Sciatic nerve (tissue), 2 donors: ENCODE data around the gene HPS3. TPM values are rescaled to one million over a fixed set of nuclear protein-coding genes. Genes with fewer than 3 reads are reported as not detected.
"Not testable (repeated sequence)": the region's sequence is repeated elsewhere in the genome, so short reads cannot be mapped to it uniquely, and the experiment has no call there.

ENCODE experiments used
- ATAC-seq: fragments of 200-7000 bp; cut with Tn5 transposase; one replicate; pipeline ENCODE4 v1.9.1; 2020; ENCODE audit warnings: mild to moderate bottlenecking, moderate library complexity
- DNase-seq: peaks from one replicate; pipeline ENCODE4 v3.0.0-alpha.2; 2020; ENCODE audit warnings: low spot score
- intact Hi-C: fragments of 100-400 bp; cut with DNase I; formaldehyde crosslinking; loops from one replicate; pipeline ENCODE4 v1.14.2; 2022
- total RNA-seq: library from RNA; stranded (reverse); fragmentation: NEBNext Ultra II Directional; extraction: Animal tissue kit (Norgen Biotek cat#: 25700); gene quantifications from one replicate; pipeline ENCODE4 v1.2.1, GENCODE V29; 2021
- donor health status: DM: no; HTN: no; CAD: no.
- donor health status: DM: no; HTN: no; CAD: no.

Gene HPS3
- total RNA-seq, 1 donor from 2014 or later, result 27.4 TPM

- ATAC-seq, intact Hi-C loops, DNase-seq: not testable (repeated sequence)
Observed at GRCh38 chr3:149219380-149220121, 90.1 kb downstream of the HPS3 start.

GRCh38 chr3:149221783-149222517, 92.5 kb downstream of the HPS3 start, which contains the start of gene CP:
Gene CP, minus strand, starts transcription at chr3:149221829. Its CDS starts 37 bp downstream, at chr3:149221792.
- peak; percentile 37 for ATAC-seq
- intact Hi-C loops, result no loop called here

More at GRCh38 chr3:149221783-149222517, 92.5 kb downstream of the HPS3 start, which contains the start of gene CP:
- no peak for DNase-seq

Other genes with a start within 250 kb of the HPS3 start
- 35.2 TPM for gene GYG1, start 138.1 kb upstream of the HPS3 start, total RNA-seq
- 33.6 TPM for gene HLTF, start 43.1 kb upstream of the HPS3 start, total RNA-seq
- gene CP, start 92.2 kb downstream of the HPS3 start, total RNA-seq, result 26.1 TPM
- 11.8 TPM for gene TM4SF18, start 204.0 kb downstream of the HPS3 start, total RNA-seq
- gene TM4SF1, start 248.0 kb downstream of the HPS3 start, total RNA-seq, result 149 TPM